Activated T-helper 9 cell treated with anti-CD3 and anti-CD28 coated beads, Interleukin-2, amount 50 U/mL, for 16 hours (primary cell): ENCODE data around the gene CDC34.

ENCODE experiments used
- DNase-seq: peaks from one replicate; pipeline ENCODE4 v3.0.0-alpha.2; 2020; ENCODE audit warnings: low read depth

Gene CDC34, protein sequence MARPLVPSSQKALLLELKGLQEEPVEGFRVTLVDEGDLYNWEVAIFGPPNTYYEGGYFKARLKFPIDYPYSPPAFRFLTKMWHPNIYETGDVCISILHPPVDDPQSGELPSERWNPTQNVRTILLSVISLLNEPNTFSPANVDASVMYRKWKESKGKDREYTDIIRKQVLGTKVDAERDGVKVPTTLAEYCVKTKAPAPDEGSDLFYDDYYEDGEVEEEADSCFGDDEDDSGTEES

DNA sequence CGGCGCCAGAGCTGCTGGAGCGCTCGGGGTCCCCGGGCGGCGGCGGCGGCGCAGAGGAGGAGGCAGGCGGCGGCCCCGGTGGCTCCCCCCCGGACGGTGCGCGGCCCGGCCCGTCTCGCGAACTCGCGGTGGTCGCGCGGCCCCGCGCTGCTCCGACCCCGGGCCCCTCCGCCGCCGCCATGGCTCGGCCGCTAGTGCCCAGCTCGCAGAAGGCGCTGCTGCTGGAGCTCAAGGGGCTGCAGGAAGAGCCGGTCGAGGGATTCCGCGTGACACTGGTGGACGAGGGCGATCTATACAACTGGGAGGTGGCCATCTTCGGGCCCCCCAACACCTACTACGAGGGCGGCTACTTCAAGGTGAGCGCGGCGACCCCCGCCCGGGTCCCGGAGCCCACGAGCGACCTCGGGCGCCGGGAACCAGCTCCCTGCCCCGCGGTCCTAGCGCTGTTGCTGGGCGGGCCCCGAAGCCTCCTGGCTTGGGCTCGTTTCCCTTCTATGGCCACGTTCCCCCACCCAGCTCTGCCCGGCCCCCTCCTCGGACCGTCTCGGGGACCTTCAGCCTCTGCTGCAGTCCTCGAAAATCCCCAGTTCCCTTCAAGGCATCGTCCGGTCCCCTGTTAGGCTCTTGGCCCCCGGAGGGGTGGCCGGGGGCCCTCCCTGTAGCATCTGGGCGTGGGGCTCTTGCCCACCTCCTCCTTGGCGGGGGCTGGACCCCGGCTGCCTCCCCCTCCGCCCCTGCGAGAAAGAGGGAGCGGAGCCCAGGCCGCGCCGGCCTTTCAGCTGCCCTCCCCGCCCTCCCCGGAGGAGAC lies at the start of gene CDC34:
TSS of gene CDC34 (plus strand) at position 8 of the 808 bp plus-strand sequence. CDS start at position 180, 172 bp downstream.
- DNase-seq, result no peak

- no peak for DNase-seq
These were observed 49.1 kb upstream of the CDC34 start for GRCh38 chr19:482186-483041.

DNA sequence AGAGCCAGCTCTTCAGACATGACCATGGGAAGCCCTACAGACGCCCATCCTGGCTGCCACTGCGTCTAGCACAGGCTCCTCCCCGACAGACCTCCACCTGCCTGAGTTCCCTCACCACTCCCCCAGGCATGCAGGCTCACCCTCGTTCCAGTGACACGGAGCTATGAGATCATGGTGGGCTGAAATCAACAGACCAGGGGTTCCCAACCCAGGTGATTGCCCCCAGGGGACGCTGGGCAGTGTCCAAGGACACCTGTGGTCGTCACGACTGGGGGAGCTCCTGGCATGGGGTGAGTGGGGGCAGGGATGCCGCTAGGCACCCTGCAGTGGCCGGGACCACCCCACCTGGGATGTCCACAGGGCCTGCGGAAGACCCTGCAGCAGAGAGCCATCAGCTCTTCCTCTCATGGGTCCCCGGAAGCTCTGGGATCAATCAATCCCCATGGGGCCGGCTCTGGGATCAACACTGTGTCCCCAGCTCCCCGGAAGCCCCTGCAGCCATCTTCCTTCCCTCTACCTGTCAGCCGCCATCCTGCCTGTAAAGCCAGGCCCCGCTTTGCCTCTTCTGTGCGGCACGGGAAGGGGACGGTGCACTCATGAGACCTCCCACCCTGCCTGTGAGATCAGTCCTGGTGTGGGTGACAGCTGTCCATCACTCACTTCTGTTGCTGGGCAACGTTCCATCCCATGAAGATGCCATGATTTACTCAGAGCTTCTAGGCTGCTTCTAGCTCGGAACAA lies 48.1 kb upstream of the CDC34 start:
- DNase-seq, result no peak

DNA sequence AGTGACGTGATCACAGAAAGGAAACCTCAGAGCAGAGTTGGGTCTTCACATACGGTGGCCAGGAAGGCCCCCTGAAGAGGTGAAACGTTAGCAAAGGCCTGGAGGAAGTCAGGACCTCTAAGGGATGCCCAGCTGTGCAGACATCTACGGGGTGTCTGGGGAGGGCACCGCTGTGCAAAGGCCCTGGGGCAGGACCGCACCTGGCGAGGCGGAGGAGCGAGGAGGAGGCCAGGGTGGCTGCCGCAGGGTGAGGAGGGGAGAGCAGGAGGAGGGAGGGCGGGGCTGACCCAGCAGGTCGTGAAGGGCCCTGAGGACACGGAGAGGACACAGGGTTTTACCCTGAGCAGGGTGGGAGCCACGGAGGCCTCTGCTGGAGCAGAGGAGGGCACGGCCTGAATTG lies 47.1 kb upstream of the CDC34 start:
- no peak for DNase-seq

DNA sequence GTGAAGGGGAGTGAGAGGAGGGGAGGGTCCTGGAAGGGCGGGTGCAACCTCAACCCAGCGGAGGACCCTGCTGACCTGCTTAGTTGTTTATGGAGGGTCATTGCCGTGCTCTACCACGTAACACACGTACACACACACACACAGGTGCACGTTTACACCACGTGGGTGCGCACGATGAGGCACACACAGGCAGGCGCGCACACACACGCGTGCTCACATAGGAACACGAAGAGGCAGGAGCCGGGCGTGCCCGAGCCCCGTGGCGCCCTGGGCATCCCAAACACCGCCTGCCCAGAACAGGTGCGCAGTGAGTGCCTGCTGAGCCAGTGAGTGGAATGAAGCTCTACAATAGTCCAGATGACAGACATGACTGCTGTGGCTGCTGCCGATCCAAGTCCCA lies 46.5 kb upstream of the CDC34 start:
- no peak for DNase-seq

DNA sequence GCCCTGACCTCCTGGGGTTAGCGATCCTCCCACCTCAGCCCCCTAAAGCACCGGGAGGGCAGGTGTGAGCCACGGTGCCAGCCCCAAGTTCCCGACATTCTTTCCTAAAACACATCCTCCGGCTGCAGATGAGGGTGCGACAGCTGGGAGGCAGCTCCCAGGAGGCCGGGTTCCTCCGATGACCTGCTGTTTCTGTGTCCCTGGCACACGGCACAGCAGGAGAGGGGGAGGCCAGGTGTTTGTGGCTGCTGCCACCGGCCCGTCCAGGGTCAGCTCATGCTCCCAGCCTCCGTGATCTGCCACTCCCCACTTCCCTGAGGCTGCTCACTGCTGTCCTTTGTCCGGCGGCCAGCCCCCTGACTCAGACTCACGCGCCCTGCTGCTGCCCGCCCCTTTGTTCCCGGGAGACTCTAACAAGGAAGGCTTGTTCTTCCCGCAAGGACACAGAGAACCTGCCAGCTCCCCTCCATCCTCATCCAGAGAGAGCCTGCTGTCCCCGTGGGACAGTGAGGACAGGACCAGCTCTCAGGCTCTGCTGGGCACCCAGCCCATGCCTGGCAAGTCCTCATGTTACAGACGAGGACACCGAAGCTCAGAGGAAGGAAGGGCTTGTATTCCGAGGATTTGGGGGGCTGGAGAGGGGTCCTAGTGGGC lies 45.9 kb upstream of the CDC34 start:
- no peak for DNase-seq

- DNase-seq, result peak; percentile 87
These were observed 42.8 kb upstream of the CDC34 start for GRCh38 chr19:488505-489417.

DNA sequence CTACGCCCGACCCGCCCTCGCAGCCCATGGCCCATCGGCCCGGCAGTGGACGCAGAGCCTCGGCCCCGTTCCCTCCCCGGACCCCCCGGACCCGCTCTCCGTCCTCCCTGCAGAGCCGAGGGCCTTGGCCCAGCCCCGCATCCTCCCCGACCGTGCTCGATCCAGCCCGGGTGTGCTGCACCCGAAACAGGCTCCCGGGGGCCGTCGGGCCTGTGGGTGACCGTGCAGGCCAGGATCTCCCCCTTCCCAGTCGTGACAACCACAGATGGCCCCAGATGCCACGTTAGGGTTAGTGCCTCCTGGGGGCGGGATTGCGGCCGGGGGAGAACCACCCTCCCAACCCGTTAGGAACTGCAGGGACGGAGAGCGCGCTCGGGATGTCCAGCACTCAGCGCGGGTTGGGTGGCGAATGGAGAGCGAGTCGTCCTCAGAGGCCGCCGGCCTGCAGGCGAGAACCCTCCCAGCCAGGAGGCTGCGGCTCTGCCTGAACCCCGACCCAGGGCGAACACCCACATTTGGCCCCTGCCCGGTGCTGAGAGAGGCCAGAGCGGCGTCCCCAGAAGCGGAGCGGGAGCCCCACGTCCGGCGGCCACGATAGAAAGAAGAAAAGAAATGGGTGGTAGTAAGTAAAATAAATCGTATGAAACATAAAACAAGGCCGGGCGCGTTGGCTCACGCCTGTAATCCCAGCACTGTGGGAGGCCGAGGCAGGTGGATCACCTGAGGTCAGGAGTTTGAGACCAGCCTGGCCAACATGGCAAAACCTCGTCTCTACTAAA lies 42.0 kb upstream of the CDC34 start:
- DNase-seq, result no peak

- no peak for DNase-seq
These were observed 40.3 kb upstream of the CDC34 start for GRCh38 chr19:491146-491741.

- DNase-seq, result peak; percentile 19
These were observed 39.4 kb upstream of the CDC34 start for GRCh38 chr19:492091-492531.

- DNase-seq, result no peak
These were observed 38.0 kb upstream of the CDC34 start for GRCh38 chr19:493391-494170.

GRCh38 chr19:494171-495080 lies 37.1 kb upstream of the CDC34 start:
- no peak for DNase-seq

- DNase-seq, result no peak
These were observed 36.5 kb upstream of the CDC34 start for GRCh38 chr19:495081-495401.

DNA sequence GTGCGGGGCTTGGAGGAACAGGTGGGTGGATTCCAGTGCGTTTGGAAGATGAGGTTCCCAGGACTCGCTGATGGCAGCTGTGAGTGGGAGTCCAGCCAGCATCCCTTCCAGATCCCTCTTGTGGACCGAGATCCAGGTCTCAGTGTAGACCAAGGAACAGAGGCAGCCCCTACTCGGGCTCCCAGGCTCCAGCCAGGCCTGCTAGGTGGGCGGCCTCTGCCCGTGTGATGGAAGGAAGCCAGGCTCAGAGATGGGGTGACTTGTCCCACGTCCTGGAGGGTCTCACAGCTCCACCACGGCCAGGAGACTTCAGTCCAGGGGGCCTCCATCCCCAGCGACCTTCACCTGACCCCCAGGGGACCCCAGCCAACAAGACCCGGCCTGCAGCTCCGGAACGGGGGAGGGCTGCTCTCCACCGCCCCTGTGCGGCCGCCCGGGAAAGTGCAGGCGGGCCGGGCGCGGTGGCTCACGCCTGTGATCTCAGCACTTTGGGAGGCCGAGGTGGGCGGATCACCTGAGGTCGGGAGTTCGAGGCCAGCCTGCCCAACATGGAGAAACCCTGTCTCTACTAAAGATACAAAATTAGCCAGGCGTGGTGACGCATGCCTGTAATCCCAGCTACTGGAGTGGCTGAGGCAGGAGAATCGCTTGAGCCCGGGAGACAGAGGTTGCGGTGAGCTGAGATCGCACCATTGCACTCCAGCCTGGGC lies 36.0 kb upstream of the CDC34 start:
- DNase-seq, result peak; percentile 28

DNA sequence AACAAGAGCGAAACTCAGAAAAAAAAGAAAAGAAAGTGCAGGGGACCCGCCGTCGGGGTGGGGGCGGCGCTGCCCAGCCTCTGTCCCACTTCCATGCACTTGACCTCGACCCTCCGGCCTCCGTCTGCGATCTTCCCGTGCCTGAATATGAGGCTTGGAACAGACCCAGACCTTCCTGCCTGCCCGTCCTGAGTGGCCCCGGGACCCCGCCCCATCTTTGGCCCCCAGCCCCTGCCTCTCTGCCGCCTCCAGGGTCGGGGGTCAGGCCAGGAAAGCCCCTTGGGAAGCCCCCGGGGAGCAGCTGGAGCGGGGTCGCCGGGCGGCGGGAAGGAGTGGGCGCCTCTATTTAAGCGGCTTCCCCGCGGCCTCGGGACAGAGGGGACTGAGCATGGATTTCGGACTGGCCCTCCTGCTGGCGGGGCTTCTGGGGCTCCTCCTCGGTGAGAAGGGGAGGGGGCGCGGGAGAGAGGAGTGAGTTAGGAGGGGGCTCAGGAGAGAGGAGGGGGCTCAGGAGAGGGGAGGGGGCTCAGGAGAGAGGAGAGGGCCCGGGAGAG lies 35.4 kb upstream of the CDC34 start, which contains the start of gene MADCAM1:
TSS of gene MADCAM1 (plus strand) at position 375 of the 554 bp plus-strand sequence. CDS start at position 389, 14 bp downstream.
- DNase-seq, result no peak

GRCh38 chr19:496986-497385 lies 34.6 kb upstream of the CDC34 start:
- DNase-seq, result no peak
